ENCODE results near the gene IL12RB2.

GRCh38 chr1:67313934-67314671, 6.4 kb downstream of the IL12RB2 start:
- TF ChIP-seq POLR2AphosphoS5 (IDR thresholded peaks at IDR 0.05; ENCODE audit: low read depth, low read length) (no peak), PAX5 (IDR thresholded peaks at IDR 0.05; ENCODE audit: insufficient read depth, low read length, severe bottlenecking) (no peak), POLR2A (IDR thresholded peaks at IDR 0.05; ENCODE audit: low read depth, low read length) (no peak)

All from GM12891 (cell line).